Mucosa of descending colon (tissue), 3 donors: Measurements from ENCODE around the gene SREK1. TPM values are rescaled to one million over a fixed set of nuclear protein-coding genes. Genes with fewer than 3 reads are reported as not detected.

Source experiments
- ATAC-seq: fragments of 200-7000 bp; cut with Tn5 transposase; one replicate; pipeline ENCODE4 v1.9.1; 2020; ENCODE audit warnings: mild to moderate bottlenecking, moderate library complexity
- DNase-seq, 3 donors: peaks; one replicate each; pipeline ENCODE4 v3.0.0-alpha.2; 2020
- H3K36me3 ChIP-seq: fragments of 200-600 bp; one replicate; pipeline ENCODE4 v1.8.0; 2021; ENCODE audit warnings: low read depth, mild to moderate bottlenecking
- H3K4me1 ChIP-seq: fragments of 200-600 bp; one replicate; pipeline ENCODE4 v1.8.0; 2021; ENCODE audit warnings: low read depth, mild to moderate bottlenecking
- H3K4me3 ChIP-seq: fragments of 200-600 bp; one replicate; pipeline ENCODE4 v1.8.0; 2021; ENCODE audit warnings: mild to moderate bottlenecking
- H3K9me3 ChIP-seq: fragments of 200-600 bp; one replicate; pipeline ENCODE4 v1.8.0; 2021; ENCODE audit warnings: mild to moderate bottlenecking
- CTCF ChIP-seq: fragments of 200-600 bp; IDR thresholded peaks from one replicate; pipeline ENCODE4 v1.8.0; 2022; ENCODE audit warnings: antibody characterized with exemption, mild to moderate bottlenecking
- intact Hi-C, 2 donors: fragments of 100-400 bp; cut with DNase I in 1 of 2; cut with micrococcal nuclease in 1 of 2; formaldehyde crosslinking; loops; one replicate each; pipeline versions ENCODE4 v1.11.0 to v1.11.1; 2022; cut with DNase I, micrococcal nuclease
- total RNA-seq, 3 donors: library from RNA; stranded (reverse); fragmentation: NEBNext Ultra II Directional in 2 of 3; extraction: Animal tissue kit (Norgen Biotek cat#: 25700) in 2 of 3; gene quantifications; one replicate each; pipeline versions ENCODE4 v1.2.1 to v1.2.4, GENCODE V29; 2021 to 2023
- donor health status: DM: no; HTN: no; CAD: no; lungs with moderate emphysema.
- donor health status: DM: no; HTN: no; CAD: no.
- donor health status: DM: no; HTN: yes; CAD: no.

Gene SREK1
- total RNA-seq, 3 donors from 2014 or later: 55.7 to 67.8 (median 66.5) TPM

- intact Hi-C loops: no loop called here
- Histone ChIP-seq H3K4me3 (no peak overlapping the region), H3K36me3 (peaks cover 5% of the 10 kb centered on the region), H3K4me1 (no peaks in the 10 kb centered on the region), H3K9me3 (no peaks in the 10 kb centered on the region)
- no peak for TF ChIP-seq CTCF
- no peak for ATAC-seq
- DNase-seq: no peak
Observed at GRCh38 chr5:66174338-66174737, 30.2 kb downstream of the SREK1 start.

GRCh38 chr5:66178799-66179198 lies 34.7 kb downstream of the SREK1 start:
- H3K9me3 ChIP-seq: no peaks in the 10 kb centered on the region
- no peak overlapping the region for H3K4me3 ChIP-seq
- DNase-seq: no peak
- TF ChIP-seq CTCF: no peak
- no peaks in the 10 kb centered on the region for H3K4me1 ChIP-seq
- ATAC-seq: no peak
- peaks cover 5% of the 10 kb centered on the region for H3K36me3 ChIP-seq
- intact Hi-C loops: no loop called here

DNA sequence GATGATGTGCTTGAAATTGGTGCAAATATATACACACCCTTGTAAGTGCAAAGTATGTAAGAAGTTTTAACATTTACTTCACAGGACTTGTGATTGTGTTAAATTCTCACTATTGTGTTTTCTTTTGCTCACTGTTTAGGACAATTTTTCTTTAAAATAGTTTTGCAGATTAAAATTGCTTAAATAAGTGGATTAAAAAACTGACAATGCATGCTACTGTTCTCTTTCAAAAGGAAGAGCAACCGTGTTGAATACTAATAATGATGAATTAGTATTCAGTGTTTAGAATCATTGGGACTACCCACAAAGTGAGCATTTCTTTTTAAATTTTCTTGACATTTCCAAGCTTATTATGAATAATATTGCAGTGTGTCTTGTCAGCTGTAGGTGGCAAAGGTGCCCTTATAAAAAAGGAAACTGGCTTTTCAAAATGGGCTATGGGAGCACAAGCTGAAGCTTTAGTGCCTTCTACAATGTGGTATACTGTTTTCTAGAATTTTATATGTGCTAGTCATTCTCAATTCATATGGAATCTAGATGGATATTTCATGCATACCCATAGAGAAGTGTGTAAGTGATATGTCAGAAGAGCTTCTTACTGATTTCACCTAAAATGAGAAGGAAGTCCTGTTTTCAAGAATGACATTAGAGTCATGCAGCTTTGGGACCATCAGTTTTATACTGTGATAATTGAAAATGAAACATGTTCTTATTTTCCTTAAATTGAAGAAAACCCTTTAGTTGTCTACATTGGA lies 35.4 kb downstream of the SREK1 start:
- no peaks in the 10 kb centered on the region for H3K4me1 ChIP-seq
- no peak for DNase-seq
- H3K36me3 ChIP-seq: peaks cover 5% of the 10 kb centered on the region
- H3K9me3 ChIP-seq: no peaks in the 10 kb centered on the region
- intact Hi-C loops: no loop called here
- TF ChIP-seq CTCF: no peak
- no peak for ATAC-seq
- H3K4me3 ChIP-seq: no peak overlapping the region

DNA sequence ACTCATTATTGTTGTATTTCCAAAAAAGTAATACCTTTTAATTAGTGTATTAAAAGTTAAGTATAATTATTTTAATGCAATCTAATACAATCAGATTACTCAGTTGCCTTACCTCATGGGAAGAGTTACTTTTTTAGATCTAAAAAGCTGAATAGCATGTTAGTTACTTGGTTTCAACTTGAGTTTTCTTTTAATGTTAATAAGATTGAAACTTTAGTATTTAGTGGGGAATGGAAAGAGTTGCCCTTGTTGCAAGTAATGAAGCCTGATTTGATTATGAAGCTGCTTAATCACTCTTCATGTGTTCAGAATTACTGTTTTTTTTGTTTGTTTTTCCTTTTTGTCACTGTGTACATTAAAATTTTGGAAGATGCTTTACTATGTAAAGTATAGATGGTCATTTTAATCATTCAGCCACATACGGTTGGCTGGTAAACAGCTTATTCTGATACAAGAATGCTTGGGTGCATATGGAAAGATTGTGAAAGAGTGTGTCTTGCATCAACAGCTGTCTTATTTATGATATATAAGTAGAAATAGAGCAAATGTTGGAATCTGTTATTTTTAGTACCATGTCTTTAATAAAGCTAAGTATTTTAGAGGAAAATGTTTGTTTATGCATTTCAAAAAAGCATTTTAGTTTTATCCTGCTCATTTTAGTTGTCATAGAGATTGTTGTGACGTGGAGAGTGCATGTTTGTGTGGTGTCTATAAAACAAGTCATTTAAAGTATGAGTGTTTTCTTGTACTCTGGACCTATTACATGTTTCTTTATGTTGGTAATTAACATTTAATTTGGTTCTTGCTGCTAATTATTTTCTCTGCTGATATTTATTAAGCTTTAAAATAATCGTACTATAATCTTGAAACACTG lies 36.4 kb downstream of the SREK1 start:
- Histone ChIP-seq H3K9me3 (no peaks in the 10 kb centered on the region), H3K36me3 (peaks cover 5% of the 10 kb centered on the region), H3K4me1 (no peaks in the 10 kb centered on the region), H3K4me3 (no peak overlapping the region)
- ATAC-seq (no peak), DNase-seq (no peak)
- TF ChIP-seq CTCF: no peak
- intact Hi-C loops: no loop called here

- no peaks in the 10 kb centered on the region for H3K36me3 ChIP-seq
- ATAC-seq (no peak), DNase-seq (no peak)
Observed at GRCh38 chr5:66186108-66186507, 42.0 kb downstream of the SREK1 start.

More at GRCh38 chr5:66186108-66186507, 42.0 kb downstream of the SREK1 start:
- Histone ChIP-seq H3K4me1 (no peaks in the 10 kb centered on the region), H3K4me3 (no peak overlapping the region), H3K9me3 (no peaks in the 10 kb centered on the region)
- TF ChIP-seq CTCF: no peak
- intact Hi-C loops: no loop called here
